GM18498 (cell line): Measurements from ENCODE around the gene GUCY1B1.

ENCODE experiments used
- ATAC-seq: cut with Tn5 transposase; IDR thresholded peaks from one replicate; pipeline ENCODE4 v1.9.1; 2021; ENCODE audit warnings: mild to moderate bottlenecking, moderate library complexity; ENCODE audit not compliant: unreplicated experiment

The GUCY1B1 gene

GRCh38 chr4:155758481-155759371 is at the start of gene GUCY1B1:
GUCY1B1 (plus strand) TSS chr4:155759021; CDS start chr4:155759141, 120 bp downstream.
- peak; percentile 97 for ATAC-seq

GRCh38 chr4:155709918-155710317 is 48.9 kb upstream of the GUCY1B1 start:
- no peak for ATAC-seq

- ATAC-seq, result no peak
These were observed 47.3 kb upstream of the GUCY1B1 start for GRCh38 chr4:155711556-155711955.

- ATAC-seq, result no peak
These were observed 46.0 kb upstream of the GUCY1B1 start for GRCh38 chr4:155712846-155713245.

- ATAC-seq, result no peak
These were observed 44.9 kb upstream of the GUCY1B1 start for GRCh38 chr4:155713911-155714310.

GRCh38 chr4:155722336-155722735 is 36.5 kb upstream of the GUCY1B1 start:
- ATAC-seq, result no peak

GRCh38 chr4:155722816-155723499 is 35.9 kb upstream of the GUCY1B1 start:
- no peak for ATAC-seq

GRCh38 chr4:155724731-155725130 is 34.1 kb upstream of the GUCY1B1 start:
- no peak for ATAC-seq

- no peak for ATAC-seq
These were observed 24.8 kb upstream of the GUCY1B1 start for GRCh38 chr4:155734065-155734464.

- no peak for ATAC-seq
These were observed 23.9 kb upstream of the GUCY1B1 start for GRCh38 chr4:155734951-155735350.

- no peak for ATAC-seq
These were observed 23.3 kb upstream of the GUCY1B1 start for GRCh38 chr4:155735496-155735895.

GRCh38 chr4:155738548-155738947 is 20.3 kb upstream of the GUCY1B1 start:
- ATAC-seq, result no peak

- no peak for ATAC-seq
These were observed 17.3 kb upstream of the GUCY1B1 start for GRCh38 chr4:155741546-155741945.

- ATAC-seq, result no peak
These were observed 16.4 kb upstream of the GUCY1B1 start for GRCh38 chr4:155742310-155743015.

GRCh38 chr4:155745984-155746383 is 12.8 kb upstream of the GUCY1B1 start:
- no peak for ATAC-seq

GRCh38 chr4:155748039-155748438 is 10.8 kb upstream of the GUCY1B1 start:
- ATAC-seq, result no peak

- no peak for ATAC-seq
These were observed 9.8 kb upstream of the GUCY1B1 start for GRCh38 chr4:155749041-155749440.

- ATAC-seq, result no peak
These were observed 7.3 kb upstream of the GUCY1B1 start for GRCh38 chr4:155751569-155751968.

- no peak for ATAC-seq
These were observed 1.0 kb upstream of the GUCY1B1 start for GRCh38 chr4:155757745-155758265.

GRCh38 chr4:155759372-155760252 is 791 bp downstream of the GUCY1B1 start:
- ATAC-seq, result peak; percentile 21
